ENCODE data around the gene TUBB.
A peak's percentile ranks its signal among the peaks of the same experiment; 100 is the strongest.
"Not testable (repeated sequence)": the region's sequence is repeated elsewhere in the genome, so short reads cannot be mapped to it uniquely, and the experiment has no call there.

TUBB gene

DNA sequence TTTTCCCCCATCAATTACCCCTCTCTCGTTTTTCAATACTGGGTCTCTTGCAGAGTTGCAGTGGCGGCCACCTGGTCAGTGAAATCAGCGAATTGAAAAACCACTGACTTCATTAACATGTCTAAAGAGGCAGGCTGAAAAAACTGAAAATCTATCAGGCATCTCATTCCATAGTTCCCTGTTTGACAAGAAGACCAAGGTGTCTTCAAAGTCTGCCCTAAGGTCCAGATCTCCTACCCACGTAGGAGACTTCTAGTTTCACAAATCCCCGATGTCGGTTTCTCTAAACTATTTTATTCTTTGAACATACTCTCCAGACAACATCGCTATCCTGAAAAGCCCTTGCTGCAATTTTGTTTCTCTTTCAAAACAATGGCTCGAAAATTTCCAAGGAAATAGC lies 796 bp upstream of the TUBB start:
- DNase-seq = no peak

DNA sequence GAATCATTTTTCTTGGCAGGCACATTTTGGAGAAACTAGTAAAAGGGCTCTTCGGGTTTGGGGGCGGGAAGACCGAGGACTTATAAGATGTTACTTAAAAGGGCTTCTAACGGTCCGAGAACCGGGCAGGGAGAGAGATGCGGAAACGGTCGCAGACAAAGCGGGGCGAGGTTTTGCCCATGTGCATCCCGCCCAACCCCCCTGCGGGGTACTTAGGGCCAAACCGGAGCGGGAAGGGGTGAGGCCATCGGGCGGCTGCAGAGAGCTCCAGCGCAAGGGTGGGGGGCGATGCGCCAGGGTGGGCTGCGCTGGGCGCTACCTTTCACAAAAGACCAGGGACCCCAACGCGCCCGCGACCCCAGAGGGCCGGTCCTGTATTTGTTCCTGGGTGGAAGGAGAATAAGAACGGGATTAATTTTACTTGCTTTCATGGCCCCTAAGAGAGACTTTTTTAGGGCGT lies 616 bp downstream of the TUBB start:
- peak; percentile 68 for DNase-seq

DNA sequence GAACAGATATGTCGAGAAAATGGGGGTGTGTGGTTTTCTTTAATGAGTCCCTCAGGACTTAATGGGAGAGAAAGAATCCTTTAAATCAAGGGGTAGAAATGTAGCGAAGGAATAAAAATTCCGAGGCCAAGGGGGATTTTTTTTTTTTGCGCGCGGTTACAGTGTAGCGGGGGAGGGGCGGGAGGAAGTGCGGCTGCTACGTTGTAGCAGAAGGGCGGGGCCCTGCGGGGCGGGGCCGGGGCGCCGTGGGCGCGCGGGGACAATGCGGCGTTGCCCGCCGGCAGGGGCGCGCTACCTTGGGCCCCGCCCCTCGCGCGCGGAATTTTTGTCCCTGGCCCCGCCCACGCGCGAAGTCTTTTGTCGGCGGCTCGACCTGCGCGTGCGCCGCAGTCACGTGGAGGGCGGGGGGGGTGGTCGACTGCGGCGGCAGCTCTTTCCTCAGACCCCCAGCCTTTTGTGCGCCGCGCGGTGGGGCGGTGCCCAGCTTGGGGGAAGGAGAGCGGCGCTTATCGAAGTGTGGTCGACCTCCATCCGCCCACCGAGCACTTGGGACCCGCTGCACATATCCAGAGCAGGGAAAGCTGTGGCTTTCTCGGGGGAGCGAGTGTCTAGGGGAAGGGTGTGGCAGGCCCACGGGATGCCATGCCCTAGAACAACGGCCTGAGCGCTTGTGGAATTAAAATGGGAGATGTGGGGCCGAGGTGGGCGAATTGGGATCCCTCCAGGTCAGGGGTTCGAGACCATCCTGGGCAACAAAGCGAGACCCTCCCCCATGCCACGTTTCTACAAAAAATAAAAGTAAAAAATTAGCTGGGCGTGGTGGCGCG lies 1.3 kb downstream of the TUBB start:
- peak; percentile 99 for DNase-seq

DNA sequence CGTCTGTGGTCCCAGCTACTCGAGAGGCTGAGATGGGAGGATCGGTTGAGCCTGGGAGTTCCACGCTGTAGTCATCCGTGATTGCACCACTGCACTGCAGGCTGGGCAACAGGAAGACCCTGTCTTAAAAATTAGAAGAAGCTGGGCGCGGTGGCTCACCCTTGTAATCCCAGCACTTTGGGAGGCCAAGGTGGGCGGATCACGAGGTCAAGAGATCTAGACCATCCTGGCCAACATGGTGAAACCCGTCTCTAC lies 1.8 kb downstream of the TUBB start:
- DNase-seq = not testable (repeated sequence)

DNA sequence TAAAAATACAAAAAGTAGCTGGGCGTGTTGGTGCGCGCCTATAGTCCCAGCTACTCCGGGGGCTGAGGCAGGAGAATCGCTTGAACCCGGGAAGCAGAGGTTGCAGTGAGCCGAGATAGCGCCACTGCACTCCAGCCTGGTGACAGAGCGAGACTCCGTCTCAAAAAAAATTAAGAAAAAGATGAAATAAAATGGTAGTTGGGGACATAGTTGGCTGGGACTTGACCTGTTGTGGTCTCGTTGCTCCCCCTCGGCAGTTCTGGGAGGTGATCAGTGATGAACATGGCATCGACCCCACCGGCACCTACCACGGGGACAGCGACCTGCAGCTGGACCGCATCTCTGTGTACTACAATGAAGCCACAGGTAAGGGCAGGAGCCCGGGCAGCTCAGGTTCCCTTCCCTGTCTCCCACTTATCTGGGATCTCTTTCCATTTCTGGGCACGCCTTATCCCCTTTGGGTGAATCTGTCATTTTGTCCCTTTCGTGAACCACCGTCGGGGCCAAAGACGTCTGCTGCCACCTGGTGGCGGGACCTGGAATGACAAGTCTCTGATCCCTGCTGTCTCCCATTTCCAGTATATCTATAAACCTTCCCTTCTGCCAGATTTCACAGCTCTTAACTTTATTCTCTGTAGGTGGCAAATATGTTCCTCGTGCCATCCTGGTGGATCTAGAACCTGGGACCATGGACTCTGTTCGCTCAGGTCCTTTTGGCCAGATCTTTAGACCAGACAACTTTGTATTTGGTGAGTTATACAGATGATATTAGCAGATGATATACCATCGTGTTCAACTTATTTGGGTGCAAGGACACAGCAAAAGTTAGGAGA lies 2.3 kb downstream of the TUBB start:
- peak; percentile 86 for DNase-seq

DNA sequence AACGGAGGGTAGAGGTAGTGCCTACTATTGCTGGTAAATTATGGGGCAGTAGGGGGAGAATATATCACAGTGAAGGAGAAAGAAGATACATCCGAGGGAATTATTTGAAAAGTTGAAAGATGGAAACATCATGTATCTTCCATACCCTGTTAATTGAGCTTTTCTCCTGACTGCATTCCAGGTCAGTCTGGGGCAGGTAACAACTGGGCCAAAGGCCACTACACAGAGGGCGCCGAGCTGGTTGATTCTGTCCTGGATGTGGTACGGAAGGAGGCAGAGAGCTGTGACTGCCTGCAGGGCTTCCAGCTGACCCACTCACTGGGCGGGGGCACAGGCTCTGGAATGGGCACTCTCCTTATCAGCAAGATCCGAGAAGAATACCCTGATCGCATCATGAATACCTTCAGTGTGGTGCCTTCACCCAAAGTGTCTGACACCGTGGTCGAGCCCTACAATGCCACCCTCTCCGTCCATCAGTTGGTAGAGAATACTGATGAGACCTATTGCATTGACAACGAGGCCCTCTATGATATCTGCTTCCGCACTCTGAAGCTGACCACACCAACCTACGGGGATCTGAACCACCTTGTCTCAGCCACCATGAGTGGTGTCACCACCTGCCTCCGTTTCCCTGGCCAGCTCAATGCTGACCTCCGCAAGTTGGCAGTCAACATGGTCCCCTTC lies 3.1 kb downstream of the TUBB start:
- not testable (repeated sequence) for DNase-seq

DNA sequence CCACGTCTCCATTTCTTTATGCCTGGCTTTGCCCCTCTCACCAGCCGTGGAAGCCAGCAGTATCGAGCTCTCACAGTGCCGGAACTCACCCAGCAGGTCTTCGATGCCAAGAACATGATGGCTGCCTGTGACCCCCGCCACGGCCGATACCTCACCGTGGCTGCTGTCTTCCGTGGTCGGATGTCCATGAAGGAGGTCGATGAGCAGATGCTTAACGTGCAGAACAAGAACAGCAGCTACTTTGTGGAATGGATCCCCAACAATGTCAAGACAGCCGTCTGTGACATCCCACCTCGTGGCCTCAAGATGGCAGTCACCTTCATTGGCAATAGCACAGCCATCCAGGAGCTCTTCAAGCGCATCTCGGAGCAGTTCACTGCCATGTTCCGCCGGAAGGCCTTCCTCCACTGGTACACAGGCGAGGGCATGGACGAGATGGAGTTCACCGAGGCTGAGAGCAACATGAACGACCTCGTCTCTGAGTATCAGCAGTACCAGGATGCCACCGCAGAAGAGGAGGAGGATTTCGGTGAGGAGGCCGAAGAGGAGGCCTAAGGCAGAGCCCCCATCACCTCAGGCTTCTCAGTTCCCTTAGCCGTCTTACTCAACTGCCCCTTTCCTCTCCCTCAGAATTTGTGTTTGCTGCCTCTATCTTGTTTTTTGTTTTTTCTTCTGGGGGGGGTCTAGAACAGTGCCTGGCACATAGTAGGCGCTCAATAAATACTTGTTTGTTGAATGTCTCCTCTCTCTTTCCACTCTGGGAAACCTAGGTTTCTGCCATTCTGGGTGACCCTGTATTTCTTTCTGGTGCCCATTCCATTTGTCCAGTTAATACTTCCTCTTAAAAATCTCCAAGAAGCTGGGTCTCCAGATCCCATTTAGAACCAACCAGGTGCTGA lies 3.9 kb downstream of the TUBB start:
- DNase-seq = not testable (repeated sequence)

DNA sequence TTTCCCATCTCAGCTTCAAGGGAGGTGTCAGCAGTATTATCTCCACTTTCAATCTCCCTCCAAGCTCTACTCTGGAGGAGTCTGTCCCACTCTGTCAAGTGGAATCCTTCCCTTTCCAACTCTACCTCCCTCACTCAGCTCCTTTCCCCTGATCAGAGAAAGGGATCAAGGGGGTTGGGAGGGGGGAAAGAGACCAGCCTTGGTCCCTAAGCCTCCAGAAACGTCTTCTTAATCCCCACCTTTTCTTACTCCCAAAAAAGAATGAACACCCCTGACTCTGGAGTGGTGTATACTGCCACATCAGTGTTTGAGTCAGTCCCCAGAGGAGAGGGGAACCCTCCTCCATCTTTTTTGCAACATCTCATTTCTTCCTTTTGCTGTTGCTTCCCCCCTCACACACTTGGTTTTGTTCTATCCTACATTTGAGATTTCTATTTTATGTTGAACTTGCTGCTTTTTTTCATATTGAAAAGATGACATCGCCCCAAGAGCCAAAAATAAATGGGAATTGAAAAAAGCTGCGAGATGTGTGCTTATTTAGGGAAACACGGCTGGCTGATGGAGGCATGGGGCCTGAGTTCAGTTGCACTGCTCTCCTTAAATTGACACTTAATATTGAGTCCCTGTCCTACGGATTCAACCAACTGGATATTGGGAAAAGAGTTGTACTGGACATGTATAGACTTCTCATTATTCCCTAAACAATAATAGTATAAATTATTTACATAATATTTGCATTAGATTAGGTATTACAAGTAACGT lies 4.9 kb downstream of the TUBB start:
- no peak for DNase-seq

DNA sequence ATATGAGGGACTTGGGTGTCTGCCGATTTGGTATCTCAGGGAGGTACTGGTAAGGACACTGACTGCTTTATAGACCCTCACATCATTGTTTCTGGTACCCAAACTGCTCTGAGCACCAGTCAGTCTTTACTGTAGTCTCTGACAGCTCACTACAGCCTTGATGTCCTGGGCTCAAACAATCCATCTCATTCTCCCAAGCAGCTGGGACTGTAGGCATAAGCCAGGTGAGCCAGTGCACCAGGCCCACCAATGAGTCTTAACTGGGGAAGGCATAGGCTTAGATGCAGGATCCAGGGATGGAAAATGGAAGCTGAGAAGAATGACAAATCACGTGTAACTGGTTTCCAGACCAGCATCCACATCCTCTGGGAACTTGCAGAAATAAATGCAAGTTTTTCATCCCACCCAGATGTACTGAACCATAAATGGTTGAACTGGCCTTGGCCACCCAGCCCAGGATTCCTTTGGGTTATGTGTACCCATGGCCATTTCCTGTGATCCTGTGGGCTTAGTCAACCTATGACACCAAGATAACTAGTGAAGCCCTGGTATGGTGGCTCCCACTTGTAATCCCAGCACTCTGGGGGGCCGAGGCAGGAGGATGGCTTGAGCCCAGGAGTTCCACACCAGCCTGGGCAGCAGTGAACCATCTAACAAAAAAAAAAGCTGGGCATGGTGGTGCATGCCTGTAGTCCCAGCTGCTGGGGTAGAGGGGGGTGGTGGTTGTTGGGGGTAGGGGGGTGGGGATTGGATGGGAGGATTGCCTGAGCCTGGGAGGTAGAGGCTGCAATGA lies 5.8 kb downstream of the TUBB start:
- DNase-seq = no peak

DNA sequence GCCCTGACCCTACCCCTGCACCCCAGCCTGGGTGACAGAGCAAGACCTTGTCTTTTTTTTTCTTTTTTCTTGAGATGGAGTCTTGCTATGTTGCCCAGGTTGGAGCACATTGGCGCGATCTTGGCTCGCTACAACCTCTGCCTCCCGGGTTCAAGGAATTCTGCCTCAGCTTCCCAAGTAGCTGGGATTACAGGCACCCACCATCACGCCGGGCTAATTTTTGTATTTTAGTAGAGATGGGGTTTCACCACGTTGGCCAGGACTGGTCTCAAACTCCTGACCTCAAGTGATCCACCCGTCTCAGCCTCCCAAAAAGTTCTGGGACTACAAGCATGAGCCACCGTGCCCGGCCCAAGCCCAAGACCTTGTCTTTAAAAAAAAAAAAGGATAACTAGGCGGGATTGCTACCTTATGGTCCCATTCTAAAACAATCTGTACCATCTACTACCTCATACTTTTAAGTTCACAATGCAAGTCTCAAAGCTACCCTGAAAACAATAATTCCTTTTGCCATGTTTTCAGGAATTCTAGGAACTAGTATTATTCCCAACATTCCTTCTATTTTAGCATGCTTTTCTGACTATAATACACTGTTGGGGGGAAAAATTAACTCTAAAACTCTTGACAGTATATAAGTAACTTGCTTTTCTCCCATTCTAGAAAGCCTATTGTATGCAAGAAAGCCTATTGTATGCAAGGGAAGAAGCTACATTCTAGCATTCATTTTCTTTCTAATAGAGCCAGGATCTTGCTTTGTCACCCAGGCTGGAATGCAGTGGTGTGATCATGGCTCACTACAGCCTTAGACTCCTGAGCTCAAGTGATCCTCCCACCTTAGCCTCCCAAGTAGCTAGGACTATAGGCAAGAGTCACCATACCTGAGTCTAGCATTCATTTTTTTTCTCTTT lies 6.6 kb downstream of the TUBB start:
- no peak for DNase-seq

DNA sequence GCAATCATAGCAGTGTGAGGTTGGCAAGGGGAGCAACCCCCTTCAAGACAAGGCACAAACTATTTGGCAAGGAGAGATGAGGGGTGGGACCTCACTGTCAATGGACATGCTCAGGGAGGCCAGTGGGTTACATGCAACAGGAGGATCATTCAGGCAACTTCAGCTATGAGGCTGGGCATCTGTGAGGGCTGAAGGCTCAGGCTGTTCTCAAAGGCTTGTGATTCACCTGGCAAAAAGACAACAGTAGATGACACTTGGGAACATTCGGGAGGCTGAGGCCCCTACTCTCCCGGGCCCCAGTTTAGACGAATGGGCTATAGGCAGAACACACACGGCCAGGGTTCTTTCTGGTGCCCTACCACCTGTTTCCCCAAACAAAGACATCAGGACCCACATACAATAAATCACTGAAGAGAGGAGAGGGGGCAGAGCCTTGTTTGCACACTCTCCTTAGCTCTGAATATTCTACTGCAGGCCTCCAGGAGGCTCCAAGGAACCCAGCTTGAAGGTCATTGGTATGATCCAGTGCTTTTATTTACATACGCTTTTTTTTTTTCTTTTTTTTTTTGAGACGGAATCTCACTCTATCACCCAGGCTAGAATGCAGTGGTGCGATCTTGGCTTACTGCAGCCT lies 7.9 kb downstream of the TUBB start:
- DNase-seq = no peak

DNA sequence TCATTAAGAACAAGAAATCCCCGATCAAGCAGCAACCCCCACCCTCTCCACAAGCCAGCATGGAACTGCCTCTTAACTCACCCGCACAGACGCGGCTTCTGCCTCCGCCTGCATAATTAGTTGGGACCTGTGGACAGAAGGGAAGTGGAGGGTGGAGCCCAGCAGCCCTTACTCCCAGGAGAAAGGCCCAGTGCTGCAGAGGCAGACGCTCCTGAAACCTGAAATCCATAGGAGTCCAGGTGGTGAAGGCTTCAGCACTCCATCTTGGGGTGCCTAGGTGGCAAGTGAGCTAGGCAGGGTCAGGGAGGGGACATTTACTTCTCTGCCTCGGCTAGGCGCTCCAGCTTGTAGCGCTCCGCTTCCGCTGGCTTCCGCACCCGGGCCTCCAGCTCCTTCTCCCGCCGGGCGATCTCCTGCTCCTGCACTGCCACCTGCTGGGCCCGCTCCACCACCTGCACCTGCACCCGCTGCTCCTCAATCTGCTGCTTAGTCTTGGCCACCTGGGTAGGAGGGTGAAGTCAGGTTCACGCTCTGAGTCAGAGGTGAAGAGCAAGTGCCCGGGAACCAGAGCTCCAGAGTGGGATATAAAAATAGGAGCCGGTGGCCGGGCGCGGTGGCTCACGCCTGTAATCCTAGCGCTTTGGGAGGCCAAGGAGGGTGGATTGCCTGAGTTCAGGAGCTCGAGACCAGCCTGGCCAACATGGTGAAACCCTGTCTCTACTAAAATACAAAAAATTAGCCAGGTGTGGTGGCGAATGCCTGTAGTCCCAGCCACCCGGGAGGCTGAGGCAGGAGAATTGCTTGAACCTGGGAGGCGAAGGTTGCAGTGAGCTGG lies 10.7 kb downstream of the TUBB start:
- peak; percentile 87 for DNase-seq

DNA sequence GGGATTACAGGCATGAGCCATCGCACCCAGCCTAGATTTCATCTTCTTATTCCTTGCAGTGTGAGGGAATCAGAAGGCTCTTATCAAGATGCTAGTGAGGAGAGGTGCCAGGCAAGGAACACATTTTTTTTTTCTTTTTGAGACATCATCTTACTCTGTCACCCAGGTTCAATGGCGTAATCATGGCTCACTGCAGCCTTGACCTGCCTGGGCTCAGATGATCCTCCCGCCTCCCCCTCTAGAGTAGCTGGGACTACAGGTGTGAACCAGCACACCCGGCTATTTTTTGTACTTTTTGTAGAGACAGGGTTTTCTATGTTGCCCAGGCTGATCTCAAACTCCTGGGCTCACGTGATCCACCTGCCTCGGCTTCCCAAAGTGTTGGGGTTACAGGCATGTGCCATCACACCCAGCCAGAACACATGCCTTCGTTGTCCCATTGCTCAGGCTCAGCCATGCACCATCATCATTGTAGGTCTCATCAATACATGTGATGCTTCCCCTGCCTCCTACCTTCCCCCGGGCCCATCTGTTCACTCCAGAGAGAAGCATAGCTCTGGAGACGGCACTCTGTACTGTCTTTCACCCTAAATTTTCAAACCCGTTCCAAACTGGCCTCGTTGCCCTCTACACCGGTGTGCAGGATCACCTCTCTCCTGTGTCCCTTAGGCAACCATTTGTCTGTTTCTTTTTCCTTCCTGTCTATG lies 12.2 kb downstream of the TUBB start:
- no peak for DNase-seq

DNA sequence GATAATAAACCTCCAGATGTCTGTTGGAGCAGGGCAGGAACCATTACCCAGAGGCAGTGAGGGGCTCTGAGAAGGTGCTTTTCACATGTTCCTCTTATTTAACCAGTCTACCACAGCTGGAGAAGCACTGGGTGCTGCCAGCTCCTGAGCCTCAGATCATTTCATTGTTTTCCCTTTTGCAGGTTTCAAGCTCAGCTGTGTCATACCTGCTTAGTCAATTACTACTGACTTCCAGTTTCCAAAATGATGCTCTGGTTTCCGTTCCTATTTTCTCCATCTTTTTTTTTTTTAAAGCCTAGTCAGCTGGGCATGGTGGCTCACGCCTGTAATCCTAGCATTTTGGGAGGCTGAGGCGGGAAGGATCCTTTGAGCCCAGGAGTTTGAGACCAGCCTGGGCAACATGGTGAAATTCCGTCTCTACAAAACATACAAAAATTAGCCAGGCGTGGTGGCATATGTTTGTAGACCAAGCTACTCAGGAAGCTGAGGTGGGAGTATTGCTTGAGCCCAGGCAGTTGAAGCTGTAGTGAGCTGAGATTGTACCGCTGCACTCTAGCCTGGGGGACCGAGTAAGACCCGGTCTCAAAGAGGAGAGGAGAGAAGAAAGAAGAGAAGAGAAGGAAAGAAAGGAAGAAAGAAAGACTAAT lies 15.6 kb downstream of the TUBB start:
- DNase-seq = no peak

DNA sequence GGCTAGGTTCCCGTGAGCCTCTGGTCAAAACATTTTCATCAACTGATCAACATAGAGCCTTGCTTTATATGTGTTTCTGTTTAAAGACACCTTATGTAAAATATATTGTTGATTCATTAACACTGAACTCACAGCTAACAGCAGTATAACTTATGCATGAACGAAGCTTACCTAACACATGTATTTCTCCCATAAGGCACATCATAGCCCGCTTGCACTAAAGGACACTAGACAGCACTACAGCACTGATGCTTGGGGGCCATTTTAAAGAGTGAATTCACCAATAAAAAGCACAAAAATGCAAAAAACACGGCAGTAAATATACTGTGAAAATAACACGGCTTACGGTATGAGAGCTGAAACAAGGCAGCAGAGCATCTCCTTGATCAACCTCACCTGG lies 18.4 kb downstream of the TUBB start:
- no peak for DNase-seq

DNA sequence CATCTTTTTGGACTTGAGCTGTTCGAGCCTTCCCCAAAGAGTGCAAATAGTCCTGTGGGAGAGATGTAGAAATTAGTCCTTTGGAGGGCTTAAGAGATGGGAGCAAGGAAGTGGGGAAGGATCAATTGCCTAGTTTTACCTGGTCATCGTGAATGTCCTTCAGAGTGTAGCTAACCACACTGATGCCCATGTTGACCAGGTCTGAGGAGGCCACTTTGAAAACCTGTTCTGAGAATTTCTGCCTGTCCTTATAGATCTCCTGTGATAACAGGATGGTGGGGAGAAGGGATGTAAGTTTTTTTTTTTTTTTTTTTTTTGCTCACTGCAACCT lies 20.4 kb downstream of the TUBB start:
- DNase-seq = no peak

DNA sequence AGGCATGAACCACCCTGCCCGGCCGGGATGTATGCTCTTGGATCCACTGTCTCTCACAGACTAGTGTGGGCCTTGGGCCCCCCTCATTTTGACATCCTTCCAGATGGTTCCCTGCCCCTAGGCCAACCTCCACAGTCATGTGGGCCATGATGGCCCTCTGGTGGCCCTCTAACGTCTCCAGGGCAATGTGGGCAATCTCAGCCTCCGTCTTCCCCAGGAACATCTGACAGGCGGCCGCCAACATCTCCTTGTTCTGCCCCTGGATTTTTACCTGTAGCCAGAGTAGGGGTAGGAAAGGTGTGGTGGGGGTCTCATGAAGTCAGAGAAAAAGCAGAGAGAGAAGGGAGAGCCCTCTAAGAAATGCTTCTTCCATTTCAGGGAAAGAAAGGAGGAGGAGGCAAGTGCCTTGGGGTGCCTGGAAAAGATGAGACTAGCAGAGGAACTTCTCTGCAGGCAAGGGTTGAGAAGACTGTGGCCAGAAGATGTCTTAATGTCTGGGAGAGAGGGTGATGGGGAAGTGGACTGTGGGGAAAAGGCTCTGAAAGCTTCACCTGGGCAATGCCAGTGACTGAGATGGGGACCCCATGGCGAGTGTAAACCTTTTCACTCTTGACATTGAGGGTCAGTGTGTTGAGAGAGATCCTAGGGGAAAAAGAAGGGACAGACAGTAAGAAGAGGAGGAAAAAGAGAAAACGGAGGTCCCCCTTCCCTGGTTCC lies 21.1 kb downstream of the TUBB start:
- no peak for DNase-seq

Data from stimulated activated CD4-positive, alpha-beta T cell treated with anti-CD3 and anti-CD28 coated beads, Interleukin-4, amount 100 ng/mL, for 1 hour (primary cell).